HG02763 (cell line): Measurements from ENCODE around the gene PRDX3.
A peak's percentile ranks its signal among the peaks of the same experiment; 100 is the strongest.

Experiments used
- ATAC-seq: cut with Tn5 transposase; IDR thresholded peaks from one replicate; pipeline ENCODE4 v1.9.1; 2021; ENCODE audit warnings: mild to moderate bottlenecking, moderate library complexity; ENCODE audit not compliant: unreplicated experiment

The PRDX3 gene

GRCh38 chr10:119131512-119132240 lies 46.9 kb downstream of the PRDX3 start:
- no peak for ATAC-seq

GRCh38 chr10:119129721-119130120 lies 48.9 kb downstream of the PRDX3 start:
- ATAC-seq: no peak

- no peak for ATAC-seq
Measured at GRCh38 chr10:119125942-119126341, 52.7 kb downstream of the PRDX3 start.

GRCh38 chr10:119120875-119121274 lies 57.7 kb downstream of the PRDX3 start:
- ATAC-seq: no peak

DNA sequence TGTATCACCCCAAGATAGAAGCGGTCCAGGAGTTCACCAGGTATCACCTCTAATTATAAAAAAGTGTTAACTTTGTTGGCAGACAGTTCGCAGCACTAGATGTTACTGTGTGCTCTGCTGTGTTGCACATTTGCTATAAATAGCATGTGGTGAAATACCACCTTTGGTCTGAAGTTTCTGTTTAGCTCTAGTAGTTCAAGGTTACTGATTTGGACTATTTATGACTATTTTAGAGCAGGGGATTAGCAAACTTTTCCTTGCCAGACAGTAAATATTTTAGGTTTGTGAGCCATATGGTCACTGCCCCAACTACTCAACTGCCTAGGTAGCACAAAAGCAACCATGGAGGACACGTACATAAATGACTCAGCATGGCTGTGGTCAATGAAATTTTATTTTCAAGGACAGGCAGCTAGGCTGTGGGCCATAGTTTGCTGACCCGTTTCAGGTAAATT lies 58.2 kb downstream of the PRDX3 start:
- peak; percentile 89 for ATAC-seq

DNA sequence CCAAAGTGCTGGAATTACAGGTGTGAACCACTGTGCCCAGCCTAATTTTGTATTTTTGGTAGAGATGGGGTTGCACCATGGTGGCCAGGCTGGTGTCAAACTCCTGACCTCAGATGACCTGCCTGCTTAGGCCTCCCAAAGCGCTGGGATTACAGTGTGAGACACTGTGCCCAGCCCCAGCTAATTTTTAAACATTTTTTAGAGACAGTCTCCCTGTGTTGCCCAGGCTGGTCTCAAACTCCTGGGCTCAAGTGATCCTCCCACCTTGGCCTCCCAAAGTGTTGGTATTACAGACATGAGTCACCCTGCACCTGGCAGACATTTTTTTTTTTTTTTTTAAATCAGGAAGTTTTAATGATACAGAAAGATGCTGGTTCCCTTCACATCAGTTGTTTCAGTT lies 59.2 kb downstream of the PRDX3 start:
- no peak for ATAC-seq

DNA sequence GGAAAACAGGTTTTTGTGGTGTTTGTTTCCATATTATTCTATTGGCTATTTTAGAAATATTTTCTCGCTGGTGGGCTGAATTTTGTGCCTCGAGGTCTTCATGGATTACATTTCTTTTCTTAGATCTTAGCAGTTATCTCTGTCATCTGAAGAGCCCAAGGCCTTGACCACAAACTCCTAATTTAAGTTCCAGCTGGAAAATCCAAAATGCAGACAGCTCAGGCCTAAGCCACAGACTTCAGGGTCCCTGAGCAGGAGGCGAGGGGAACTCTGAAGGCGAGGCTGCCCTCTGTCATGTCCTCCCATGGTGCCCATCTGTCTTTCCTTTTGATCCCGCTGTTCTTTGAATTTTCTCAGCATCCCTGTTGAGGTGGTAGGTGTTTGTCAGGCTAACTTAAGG lies 60.4 kb downstream of the PRDX3 start:
- no peak for ATAC-seq
